Gastroesophageal sphincter (tissue), 4 donors: Measurements from ENCODE around the gene FGFR3. TPM values are rescaled to one million over a fixed set of nuclear protein-coding genes. Genes with fewer than 3 reads are reported as not detected.

Experiments used
- ATAC-seq: fragments of 150-250 bp; one replicate; pipeline ENCODE4 v1.9.1; 2016; ENCODE audit warnings: mild to moderate bottlenecking, moderate library complexity
- H3K27ac ChIP-seq, 4 donors: fragments of 200-600 bp; sonication (generic) in 3 of 4; 1 replicate in 3 of 4; 2 replicates in 1 of 4; pipeline ENCODE4 v1.5.1; 2016 to 2019
- H3K27me3 ChIP-seq: fragments of 200-600 bp; sonication (generic); one replicate; pipeline ENCODE4 v1.5.1; 2019
- H3K36me3 ChIP-seq, 2 donors: fragments of 200-600 bp; sonication (generic); one replicate each; pipeline ENCODE4 v1.5.1; 2019; ENCODE audit warnings: control low read depth in 1 of 2
- H3K4me1 ChIP-seq, 3 donors: fragments of 200-600 bp; sonication (generic); 1 replicate in 2 of 3; 2 replicates in 1 of 3; pipeline ENCODE4 v1.5.1; 2016 to 2019; ENCODE audit warnings: control low read depth in 2 of 3
- H3K4me3 ChIP-seq, 2 donors: fragments of 200-600 bp; sonication (generic); one replicate each; pipeline ENCODE4 v1.5.1; 2019; ENCODE audit warnings: mild to moderate bottlenecking in 1 of 2, moderate library complexity in 1 of 2
- H3K9me3 ChIP-seq, 3 donors: fragments of 200-600 bp; sonication (generic); one replicate each; pipeline ENCODE4 v1.5.1; 2017 to 2019; ENCODE audit warnings: control low read depth in 2 of 3
- CTCF ChIP-seq, 4 experiments: fragments of 200-600 bp in 2 of 4; fragments of 450-650 bp in 2 of 4; sonication (generic) in 1 of 4; IDR thresholded peaks; one replicate each; pipeline ENCODE4 v1.5.1; 2017 to 2019; ENCODE audit warnings: antibody characterized with exemption in 4 of 4, mild to moderate bottlenecking in 2 of 4, moderate library complexity in 2 of 4
- EP300 ChIP-seq: sonication (generic); formaldehyde crosslinking; IDR thresholded peaks from one replicate; pipeline ENCODE4 v1.6.1; 2017; ENCODE audit warnings: antibody characterized with exemption, mild to moderate bottlenecking
- POLR2A ChIP-seq, 2 donors: fragments of 450-650 bp; IDR thresholded peaks; one replicate each; pipeline ENCODE4 v1.6.1; 2017; ENCODE audit warnings: antibody characterized with exemption in 2 of 2, mild to moderate bottlenecking in 2 of 2, moderate library complexity in 1 of 2
- POLR2AphosphoS5 ChIP-seq: sonication (generic); formaldehyde crosslinking; IDR thresholded peaks from one replicate; pipeline ENCODE4 v1.6.1; 2017; ENCODE audit warnings: antibody characterized with exemption
- WGBS, 2 donors: methylation state at CpG; one replicate each; pipeline ENCODE4 v1.1.5; 2018; ENCODE audit warnings: low coverage in 1 of 2; 5-methylcytosine and 5-hydroxymethylcytosine counted together
- total RNA-seq, 4 donors: library from RNA; depleted of rRNA; stranded (reverse); fragments of >200 nt; gene quantifications; one replicate each; pipeline ENCODE4 v1.1.0, GENCODE V29; 2016

Gene FGFR3
- total RNA-seq, 4 donors from 2014 or later, result 1.4 to 17.7 (median 1.8) TPM

GRCh38 chr4:1800805-1801204, 7.7 kb downstream of the FGFR3 start:
- WGBS, 2 donors, result no CpG with 5 or more reads among the region's 10 CpGs
- Histone ChIP-seq H3K4me3 (no peak overlapping the region), H3K27me3 (peaks cover 57% of the 10 kb centered on the region), H3K36me3 (no peaks in the 10 kb centered on the region), H3K27ac (no peak overlapping the region), H3K9me3 (no peaks in the 10 kb centered on the region), H3K4me1 (no peaks in the 10 kb centered on the region)
- TF ChIP-seq CTCF (IDR thresholded peaks at IDR 0.05), result no peak
- ATAC-seq, result no peak

GRCh38 chr4:1801286-1801958, 8.3 kb downstream of the FGFR3 start:
- no peaks in the 10 kb centered on the region for H3K36me3 ChIP-seq
- no peak overlapping the region for H3K4me3 ChIP-seq
- H3K4me1 ChIP-seq, result no peaks in the 10 kb centered on the region
- no CpG with 5 or more reads among the region's 56 CpGs for WGBS, 2 donors
- peaks cover 57% of the 10 kb centered on the region for H3K27me3 ChIP-seq
- TF ChIP-seq POLR2AphosphoS5 (no peak), CTCF (IDR thresholded peaks at IDR 0.05) (no peak), POLR2A (IDR thresholded peaks at IDR 0.05) (no peak), EP300 (no peak)
- H3K9me3 ChIP-seq, result no peaks in the 10 kb centered on the region
- H3K27ac ChIP-seq, result no peak overlapping the region
- no peak for ATAC-seq

GRCh38 chr4:1802151-1802715, 9.1 kb downstream of the FGFR3 start:
- peaks cover 56% of the 10 kb centered on the region for H3K27me3 ChIP-seq
- H3K4me3 ChIP-seq, result no peak overlapping the region
- no peak for TF ChIP-seq POLR2AphosphoS5
- no peak for TF ChIP-seq POLR2A (IDR thresholded peaks at IDR 0.05)
- no peak for TF ChIP-seq EP300
- no peak for TF ChIP-seq CTCF (IDR thresholded peaks at IDR 0.05)
- WGBS, 2 donors, result no CpG with 5 or more reads among the region's 22 CpGs
- H3K9me3 ChIP-seq, result no peaks in the 10 kb centered on the region
- ATAC-seq, result peak; percentile 66
- no peaks in the 10 kb centered on the region for H3K36me3 ChIP-seq
- no peaks in the 10 kb centered on the region for H3K4me1 ChIP-seq
- no peak overlapping the region for H3K27ac ChIP-seq

GRCh38 chr4:1802720-1803522, 9.8 kb downstream of the FGFR3 start:
- H3K4me1 ChIP-seq, result no peaks in the 10 kb centered on the region
- H3K27me3 ChIP-seq, result peaks cover 50% of the 10 kb centered on the region
- 100% methylated on average over 10 of the region's 71 CpGs; no CpG with 5 or more reads in 1 of the 2 donors for WGBS, 2 donors
- no peak overlapping the region for H3K4me3 ChIP-seq
- no peak for ATAC-seq
- no peaks in the 10 kb centered on the region for H3K36me3 ChIP-seq
- H3K9me3 ChIP-seq, result no peaks in the 10 kb centered on the region
- H3K27ac ChIP-seq, result no peak overlapping the region
- TF ChIP-seq CTCF (IDR thresholded peaks at IDR 0.05) (no peak), EP300 (no peak), POLR2A (IDR thresholded peaks at IDR 0.05) (no peak), POLR2AphosphoS5 (no peak)
